Hepatic stellate cell (primary cell): Measurements from ENCODE around the gene FTCDNL1.

Experiments used
- DNase-seq: peaks from one replicate; pipeline ENCODE4 v3.0.0; 2011; ENCODE audit warnings: low spot score

FTCDNL1 gene

DNA sequence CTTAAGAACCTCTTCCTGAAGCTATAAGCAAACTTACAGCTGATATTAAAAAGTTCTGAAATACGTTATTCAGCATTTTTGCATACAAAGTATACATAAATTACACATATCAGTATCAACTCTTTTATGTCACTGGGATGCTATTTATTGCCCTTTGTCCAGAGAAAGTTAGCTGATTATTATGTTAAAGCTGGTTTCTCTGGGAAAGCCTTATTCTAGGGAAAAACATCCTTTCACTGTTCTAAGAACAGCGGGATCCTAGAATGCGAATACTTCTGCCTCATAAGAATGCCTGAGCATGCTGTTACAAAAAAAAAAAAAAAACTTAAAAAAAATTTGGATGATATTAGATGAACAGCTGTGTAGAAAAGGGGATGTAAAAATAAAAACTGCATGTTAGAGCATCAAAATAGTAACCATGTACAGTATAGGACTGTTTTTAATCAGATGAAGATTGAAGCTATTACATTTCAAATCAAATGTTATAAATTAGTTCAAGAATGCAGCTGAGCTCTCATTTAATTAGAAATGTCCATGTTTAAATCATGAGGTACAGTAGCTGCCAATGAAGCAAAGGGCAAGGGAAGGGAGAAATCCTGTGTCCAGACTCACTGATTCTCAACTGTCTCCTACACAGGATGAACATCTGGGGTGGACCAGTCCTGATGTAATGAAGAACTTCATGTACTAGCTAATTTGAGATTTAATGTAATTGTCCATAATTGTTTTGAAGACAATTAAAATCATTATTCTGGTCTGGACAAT, 8.2 kb downstream of the FTCDNL1 start:
- no peak for DNase-seq

DNA sequence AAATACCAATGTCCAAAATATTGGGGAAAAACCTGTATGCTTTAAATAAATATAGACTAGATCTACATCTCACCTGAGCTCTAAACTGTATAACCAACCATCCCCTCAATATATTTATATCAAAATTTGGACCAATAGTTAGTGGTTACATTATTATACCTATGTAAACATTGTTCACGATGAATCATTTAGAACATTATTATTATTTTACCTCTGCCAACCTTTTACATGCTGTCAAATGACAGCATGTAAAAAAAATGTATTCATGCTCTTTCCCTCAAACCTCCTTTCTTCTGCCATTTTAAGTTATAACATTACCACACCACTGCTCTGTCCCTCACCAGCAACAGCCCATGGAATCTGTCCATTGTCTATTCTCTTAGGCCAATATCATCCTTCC, 9.6 kb downstream of the FTCDNL1 start:
- no peak for DNase-seq

DNA sequence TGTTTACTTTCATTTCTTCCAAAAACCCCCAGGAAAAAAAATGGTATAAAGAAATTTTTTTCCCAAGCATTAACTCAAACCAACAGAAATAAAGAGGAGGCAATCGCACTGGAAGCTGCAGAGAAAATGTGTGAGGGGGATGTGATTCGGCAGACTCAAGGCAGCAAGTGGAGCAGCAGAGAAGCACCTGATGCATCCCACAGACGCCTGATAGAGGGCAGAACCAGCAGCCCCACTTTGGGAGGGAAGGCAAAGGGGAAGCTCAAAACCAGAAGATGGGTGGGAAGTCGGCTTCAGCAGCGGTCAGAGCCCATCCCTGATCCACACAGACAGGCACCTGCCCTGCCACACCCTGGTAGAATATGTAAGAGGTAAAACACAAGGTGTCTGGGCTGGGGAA, 12.6 kb downstream of the FTCDNL1 start:
- no peak for DNase-seq

DNA sequence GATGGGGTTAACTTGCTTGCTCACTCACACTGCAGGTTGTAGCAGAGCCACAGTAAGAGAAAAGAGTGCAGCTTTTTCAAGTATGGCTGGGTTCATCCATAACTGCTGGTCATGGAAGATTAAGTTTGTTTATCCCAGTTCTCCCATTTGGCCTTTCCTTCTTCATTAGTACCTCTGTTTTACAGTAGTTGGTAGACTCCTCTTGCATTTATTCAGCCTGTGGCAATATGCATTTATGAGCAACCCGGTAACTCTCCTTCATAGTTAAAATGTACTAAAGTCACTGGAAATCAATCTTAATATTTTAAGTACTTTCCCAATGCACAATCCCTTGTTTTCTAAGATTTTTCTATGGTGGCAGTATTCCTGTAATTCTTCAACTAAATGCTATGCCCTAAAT, 14.0 kb downstream of the FTCDNL1 start:
- DNase-seq, result no peak

DNA sequence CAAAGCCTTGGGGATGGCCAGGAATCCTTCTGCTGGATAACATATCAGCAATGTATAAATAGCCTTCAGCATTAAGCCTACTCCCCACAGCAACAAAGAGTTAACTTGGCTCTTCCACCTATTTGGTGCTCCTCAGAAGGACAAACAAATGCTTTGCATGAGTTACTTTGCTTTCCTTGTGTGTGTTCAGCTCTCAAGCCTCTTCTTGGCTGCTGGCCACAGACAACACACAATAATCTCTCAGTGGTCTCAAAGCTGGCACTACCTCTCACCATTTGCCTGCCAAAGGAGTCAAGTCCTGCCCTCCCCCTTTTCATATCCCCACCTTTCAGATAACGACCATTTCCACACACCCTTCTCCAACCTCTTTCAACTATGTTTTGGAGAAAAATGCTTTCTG, 17.5 kb downstream of the FTCDNL1 start:
- no peak for DNase-seq

DNA sequence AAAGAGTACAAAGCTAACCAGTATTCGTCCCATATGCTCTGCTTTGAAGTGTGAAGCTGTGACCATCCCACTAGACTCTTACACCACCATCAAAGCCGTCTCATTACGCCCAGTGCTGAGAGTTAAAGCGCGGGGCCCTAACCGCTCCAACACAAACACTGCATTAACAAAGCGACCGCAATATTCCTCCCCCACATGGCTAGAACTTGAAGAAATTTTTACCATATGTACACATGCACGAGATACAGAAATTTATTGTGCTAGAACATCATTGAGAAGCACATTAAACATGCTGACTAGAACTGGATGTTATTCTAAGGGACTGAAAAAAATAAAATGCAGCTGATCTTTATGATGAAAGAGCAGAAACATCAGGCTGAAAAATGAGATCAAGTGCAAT, 20.5 kb downstream of the FTCDNL1 start:
- DNase-seq, result no peak

DNA sequence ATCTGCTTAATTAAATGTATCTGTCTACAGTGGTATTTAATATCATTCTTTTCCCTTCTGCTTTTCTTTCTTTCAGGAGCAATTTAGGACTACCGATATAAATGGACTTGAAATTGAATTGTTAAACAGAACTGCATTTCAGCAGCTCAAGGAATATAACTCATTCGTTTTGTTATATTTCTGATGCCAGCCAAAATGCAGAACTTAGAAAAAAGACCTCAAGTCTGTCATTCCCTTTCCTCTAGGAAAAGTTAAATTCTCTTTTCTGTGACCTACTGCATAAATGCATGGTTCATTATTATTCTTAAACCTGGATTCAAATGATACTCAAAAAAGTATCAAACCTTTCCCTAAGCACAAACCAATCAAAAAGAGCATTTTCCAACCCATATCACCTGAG, 21.4 kb downstream of the FTCDNL1 start:
- DNase-seq, result no peak

DNA sequence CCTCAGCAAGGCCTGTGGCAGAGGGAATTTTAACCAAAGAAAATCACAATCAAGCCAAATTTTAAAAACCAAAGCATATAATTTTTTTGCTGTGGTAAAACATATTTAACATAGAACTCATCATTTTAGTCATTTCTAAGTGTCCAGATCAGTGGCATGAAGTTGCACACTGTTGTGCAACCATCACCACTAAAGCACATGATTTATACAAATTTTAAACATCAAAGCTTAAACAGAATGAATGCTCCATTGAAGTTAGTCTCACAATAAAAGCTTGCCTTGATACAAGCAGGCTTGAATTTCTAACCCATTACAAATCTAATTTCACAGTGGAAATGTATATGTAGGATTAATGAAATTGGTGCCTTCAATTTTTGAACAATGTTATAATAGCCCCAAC, 31.2 kb downstream of the FTCDNL1 start:
- DNase-seq, result no peak

DNA sequence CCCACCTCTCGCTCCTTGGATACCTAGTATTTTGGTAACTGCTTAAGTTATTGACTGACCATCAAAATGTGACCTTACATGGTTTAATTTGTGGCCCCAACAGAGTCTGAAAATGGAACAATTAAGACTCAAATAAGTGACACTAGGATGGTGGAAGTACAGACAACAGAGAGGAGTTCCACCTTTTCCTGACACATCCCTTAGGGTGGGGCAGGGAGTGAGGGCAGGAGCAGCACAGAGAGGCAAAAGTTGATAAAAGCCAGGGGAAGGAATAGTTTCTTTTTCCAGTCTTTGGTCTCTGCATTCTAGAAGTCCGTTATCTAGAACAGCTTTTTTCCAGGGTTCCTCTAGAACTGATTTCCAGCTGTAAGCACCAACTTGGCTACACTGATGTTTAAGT, 32.2 kb downstream of the FTCDNL1 start:
- DNase-seq, result no peak

DNA sequence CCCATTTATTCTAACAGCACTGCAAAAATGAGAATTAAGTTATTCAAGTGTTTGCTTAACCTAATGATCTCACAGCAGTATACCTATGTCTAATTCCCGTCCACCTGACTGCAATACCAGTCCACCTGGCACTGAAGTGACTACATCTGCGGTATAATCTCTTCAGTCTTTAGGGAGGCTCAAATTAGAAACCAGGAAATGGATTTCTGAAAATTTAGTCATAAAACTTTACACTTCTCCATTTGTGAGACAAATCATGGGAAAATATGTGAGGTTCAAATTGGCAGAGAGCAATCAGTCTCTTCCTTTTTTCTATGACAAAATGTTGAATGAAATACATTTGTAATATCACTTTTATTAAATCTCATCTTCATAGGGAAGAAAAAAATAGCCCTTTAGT, 33.0 kb downstream of the FTCDNL1 start:
- DNase-seq, result no peak

DNA sequence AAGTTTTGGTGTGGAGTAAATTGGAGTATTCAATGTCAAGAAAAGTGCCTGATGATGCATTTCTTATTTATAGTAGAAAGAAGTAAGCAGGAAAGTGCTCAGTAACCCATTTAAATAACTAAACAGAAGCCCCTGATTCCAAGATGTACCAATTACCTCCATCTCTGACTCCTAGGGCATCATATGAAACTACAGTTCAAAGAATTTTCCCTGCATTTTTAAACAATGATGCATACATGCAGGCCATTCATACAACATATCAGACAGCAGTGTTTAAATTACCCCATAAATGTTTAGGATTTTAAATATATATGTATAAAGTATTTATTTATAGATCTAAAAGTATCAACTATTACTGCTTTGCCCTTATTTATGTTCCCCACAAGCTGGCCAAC, 36.2 kb downstream of the FTCDNL1 start:
- no peak for DNase-seq

DNA sequence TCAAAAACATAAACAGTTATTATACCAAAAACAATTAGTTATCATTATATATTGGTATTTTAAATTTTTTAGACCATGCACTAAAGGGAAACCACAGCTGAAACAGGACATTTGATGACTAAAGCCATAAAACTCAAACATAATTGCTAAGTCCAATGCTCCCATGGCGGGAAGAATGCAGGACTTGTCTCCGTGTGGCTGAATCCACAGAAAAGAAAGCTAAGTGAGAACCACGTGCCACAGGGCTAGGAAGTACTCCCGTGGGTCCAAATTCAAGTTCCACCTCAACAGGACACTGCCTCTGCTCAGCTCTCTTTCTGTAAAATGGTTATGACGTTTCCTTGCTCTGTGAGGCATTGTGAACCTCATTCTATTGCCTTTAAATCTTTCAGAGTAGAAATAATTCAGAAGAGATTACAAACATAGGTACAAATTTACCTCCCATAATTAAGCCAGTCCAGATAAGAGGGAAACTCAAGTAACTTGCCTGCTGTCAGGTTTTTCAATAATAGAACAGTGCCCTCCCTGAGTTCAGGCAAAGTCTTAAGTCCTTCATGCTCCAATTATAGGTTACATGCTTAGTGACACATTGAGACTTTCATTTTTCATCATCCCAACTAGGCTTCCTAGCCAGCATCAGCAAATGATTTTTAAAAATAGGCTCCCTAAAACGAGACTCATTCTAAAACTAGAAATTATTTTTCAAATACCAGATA, 36.7 kb downstream of the FTCDNL1 start:
- DNase-seq, result no peak

DNA sequence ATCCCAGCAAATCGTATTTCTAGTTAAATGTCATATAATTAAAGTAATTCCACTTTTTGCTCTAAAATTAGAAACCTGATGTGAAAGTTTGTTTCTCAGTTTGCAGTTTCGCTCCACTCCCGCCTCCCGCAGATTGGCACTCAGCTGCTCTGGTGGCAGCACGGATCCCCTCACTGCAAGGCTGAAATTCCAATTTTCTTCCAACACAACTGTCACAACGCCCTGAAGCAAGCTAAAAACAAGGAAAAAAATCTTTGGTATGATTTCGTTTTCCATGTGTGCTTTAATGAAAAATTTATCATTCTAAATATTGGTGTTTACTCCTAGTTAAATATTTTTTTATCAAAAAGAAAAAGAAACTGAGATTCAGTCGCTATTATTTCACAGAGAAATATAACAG, 38.5 kb downstream of the FTCDNL1 start:
- no peak for DNase-seq

DNA sequence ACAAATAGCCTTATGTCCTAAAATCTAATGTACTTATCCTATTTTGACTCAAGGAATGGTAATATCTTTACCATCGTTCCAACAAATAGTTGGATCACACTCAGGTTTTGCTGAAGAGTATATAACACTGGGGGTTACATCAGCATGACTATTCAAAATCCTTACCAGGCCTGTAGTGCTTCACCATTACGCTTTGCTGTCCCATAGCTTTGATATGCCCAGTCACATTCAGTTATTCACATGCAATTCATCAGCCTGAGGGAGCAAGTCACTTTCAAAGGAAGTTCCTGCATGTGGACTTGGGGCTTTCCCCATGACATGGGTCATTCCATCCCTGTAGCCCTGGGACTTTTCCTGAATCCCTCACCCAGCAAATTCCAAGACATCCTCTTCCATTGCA, 39.6 kb downstream of the FTCDNL1 start:
- no peak for DNase-seq

DNA sequence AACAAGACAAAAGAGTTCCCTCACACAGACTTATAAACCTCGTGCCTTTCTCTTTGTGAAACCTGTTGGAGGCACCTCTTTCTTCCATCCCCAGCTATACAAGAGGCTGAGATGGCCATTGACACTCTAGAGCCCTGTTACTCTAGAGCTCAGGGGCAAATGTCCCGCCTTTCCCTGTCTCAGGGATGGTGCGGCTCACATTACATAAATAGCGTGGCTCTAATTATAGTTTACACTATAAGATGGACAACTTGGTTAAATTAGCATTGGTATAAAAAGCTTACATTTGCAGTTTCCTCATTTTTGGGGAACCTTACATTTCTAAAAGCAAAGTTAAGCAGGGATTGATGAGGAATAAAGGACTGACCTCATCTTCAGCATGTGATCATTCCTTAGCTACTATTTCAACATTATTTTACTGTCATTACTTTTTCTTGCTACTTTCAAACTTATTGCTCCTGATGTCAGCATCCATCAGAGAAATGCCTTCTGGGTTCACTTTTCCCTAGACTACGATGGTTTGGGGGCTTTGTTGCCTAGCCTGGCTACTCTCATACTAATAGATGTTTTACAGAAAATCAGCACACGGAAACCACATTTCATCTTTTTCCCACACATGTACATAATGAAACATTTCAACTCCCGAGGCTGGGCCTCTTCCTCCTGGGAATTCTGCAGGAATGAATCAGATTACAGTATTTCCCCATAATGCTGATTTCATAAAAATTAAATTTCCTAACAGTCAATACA, 40.4 kb downstream of the FTCDNL1 start:
- no peak for DNase-seq

DNA sequence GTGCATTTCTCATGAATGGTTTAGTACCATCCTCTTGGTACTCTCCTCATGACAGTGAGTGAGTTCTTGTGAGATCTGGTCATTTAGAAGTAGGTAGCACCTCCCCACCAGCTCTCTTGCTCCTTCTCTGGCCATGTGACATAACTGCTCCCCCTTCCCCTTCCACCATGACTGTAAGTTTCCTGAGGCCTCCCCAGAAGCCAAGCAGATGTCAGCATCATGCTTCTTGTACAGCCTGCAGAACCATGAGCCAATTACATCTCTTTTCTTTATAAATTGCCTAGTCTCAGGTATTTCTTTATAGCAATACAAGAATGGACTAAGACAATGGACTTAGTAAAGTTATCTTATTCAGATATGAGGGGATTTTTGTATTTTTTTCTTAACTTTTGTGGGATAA, 43.0 kb downstream of the FTCDNL1 start:
- no peak for DNase-seq

DNA sequence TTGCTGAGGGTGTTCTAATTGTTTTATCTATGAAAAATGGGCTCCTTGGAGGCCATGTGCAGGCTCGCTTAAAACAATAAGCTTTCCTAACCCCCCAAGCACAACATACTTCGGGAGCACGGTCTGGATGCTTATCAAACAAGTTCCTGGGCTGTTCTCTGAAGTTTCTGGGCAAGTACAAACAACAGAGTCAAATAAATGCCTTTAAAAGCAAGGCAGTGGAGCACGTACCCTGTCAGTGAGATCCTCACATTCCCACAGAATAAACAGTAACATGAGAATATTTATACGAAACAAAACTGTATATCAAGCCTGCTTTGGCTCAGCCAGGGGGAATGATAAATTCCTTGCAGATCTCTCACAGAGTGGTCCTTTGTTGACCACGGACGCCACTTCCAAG, 44.8 kb downstream of the FTCDNL1 start:
- no peak for DNase-seq

DNA sequence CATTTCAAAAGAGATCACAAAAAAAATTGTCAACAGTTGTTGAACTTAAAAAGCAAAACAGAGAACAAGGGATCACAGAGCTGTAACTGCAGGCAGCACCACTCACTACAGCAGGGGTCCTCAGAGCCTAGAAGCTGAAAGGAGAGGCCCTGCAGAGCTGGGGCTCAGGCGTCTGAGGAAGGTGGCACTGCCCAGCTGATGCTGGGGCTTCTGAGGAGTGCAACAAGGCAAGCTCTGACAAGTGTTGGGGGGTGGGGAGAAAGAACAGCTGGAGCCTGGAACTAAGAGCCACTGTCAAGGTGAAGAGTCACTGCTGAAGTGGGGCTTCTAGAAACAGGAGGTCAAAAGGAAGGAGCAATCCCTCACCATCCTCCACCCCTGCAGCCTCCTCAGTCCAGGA, 46.2 kb downstream of the FTCDNL1 start:
- DNase-seq, result no peak

DNA sequence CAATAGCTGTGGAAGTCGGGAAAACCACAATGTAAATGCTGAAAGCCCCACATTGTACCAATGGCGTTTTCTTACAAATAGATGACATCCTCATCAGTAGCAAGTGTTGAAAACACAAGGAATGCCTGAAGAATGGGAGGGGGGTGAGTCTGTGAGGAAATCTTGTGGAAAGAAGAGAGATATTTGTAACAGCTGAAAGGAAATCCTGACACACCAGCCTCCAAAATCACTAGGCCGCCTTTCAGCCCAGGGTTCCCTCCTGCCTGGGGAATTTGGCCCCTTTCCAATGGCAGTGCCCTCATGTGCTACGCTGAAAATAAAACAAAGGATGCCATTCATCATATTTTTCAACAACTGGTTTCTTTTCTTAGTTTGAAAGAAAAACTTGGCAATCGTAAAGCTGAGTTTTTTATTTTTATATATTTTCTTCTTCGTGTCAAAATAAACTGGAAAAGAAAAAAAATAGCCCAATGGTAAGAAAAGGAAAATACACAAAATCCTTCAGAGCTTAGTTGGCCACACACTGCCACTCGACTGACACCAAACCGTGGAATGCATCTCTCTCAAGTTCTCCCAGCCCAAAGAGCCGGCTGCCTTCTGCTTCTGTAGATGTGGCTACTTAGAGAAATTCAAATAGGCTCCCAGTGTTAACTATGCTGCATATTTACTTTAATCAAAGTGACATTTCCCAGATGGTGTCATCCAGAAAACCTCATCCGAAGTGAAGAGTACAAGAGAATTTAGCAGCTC, 52.0 kb downstream of the FTCDNL1 start:
- DNase-seq, result no peak

DNA sequence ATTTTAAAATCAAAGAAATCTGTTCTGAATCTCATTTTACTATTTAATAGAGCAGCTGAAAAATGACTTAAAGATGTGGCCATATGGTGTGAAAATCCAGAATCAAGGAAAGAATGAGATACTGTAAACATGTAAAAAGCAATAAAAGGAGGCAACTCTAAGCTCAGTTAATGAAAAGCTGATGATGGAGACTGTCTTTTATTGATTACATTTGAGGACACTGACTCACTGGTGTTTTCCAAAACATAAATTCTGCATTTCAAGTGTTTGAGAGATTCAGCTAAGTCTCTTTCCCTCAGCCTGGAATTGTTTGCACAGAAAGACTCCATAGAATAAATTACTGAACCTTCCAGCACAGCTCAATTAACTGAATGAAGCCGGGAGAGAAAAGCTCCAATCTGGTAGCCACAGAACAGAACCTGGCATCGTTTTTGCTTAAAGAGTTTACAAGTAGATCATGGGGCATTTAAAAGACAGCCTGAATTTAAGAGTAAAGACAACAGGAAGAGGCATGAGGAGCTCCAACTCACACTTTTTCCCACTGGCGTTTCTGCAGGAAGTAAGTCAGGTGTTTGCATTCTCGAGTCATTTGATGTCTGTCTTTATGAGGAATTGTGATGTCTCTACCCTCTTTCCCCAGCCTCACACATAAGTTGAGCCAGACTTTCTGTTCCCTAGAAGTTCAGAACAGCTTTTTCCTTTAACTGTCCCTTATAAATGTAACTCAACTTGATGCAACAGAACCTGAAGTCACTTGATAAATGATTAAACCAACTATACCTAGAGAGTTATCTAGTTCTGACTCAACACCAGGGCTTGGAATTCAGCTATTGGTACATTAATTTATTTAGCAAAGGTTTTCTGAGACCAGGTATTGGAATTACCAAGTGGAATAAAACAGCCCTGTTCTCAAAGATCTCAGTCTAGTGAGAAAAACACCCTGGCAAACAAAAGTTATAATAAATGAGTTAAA, 53.3 kb downstream of the FTCDNL1 start:
- DNase-seq, result no peak

DNA sequence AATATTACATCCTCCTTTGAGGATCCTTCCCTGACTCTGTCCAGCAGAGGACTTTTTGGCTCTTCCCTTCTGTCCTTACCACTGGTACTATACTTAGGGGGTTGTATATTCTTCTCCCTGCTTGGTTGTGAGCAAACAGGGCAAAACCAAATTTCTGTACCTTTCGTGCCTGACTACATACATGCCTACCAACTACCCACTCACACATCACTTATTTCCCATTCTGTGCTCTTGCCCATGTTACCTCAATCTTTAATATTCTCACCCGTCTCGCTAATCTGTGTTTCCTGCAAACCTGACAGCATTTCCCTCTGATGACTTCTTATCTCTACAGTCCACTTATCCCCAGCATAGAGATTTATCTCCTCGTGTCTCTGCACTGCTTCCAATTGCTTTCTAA, 58.6 kb downstream of the FTCDNL1 start:
- no peak for DNase-seq
